ENCODE results near the gene SLC30A5.
"Not testable (repeated sequence)": the region's sequence is repeated elsewhere in the genome, so short reads cannot be mapped to it uniquely, and the experiment has no call there.

SLC30A5 gene

GRCh38 chr5:69075522-69076179 lies 18.2 kb upstream of the SLC30A5 start:
- Histone ChIP-seq H3K27ac (no peak overlapping the region), H3K4me2 (no peak overlapping the region), H4K20me1 (no peaks in the 10 kb centered on the region), H3K9me3 (replicated peaks in 1 of 11) (peaks cover 0 to 5% (median 0%) of the 10 kb centered on the region in 11 experiments; a peak in 1 of 22 replicates), H3K4me1 (no peaks in the 10 kb centered on the region), H3K9ac (no peak overlapping the region), H3K4me3 (no peak overlapping the region), H3K27me3 (no peaks in the 10 kb centered on the region), H3K36me3 (no peaks in the 10 kb centered on the region)
- no peak for TF ChIP-seq Cebpa-rat (IDR thresholded peaks at IDR 0.05)

DNA sequence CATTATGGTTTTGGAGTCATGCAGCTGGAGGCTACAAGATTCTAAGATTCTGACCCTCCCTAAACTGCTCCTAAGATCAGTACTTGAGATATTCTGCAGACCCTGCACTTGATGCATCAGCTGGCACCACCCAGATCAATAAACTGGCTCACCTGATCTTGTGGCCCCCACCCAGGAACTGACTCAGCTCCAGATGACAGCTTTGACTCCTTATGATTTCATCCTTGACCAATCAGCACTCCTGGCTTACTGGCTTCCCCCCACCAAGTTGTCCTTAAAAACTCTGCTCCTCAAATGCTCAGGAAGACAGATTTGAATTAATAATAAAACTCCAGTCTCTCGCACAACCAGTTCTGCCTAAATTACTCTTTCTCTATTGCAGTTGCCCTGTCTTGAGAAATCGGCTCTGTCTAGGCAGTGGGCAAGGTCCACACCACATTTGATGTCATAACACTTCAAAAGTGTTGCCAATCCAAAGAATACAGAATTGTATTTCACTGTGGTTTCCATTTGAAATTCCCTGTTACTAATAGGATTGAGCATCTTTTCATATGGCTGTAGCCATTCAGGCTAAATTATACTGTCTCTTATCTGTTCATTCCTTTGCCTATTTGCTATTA lies 14.8 kb upstream of the SLC30A5 start:
- TF ChIP-seq Cebpa-rat (IDR thresholded peaks at IDR 0.05), result no peak
- H3K9ac ChIP-seq, result no peak overlapping the region
- no peaks in the 10 kb centered on the region for H3K27me3 ChIP-seq
- H3K4me1 ChIP-seq, result no peaks in the 10 kb centered on the region
- H3K4me3 ChIP-seq, result no peak overlapping the region
- no peak overlapping the region for H3K4me2 ChIP-seq
- no peak overlapping the region for H3K27ac ChIP-seq
- peaks cover 0 to 5% (median 0%) of the 10 kb centered on the region in 11 experiments; a peak in 1 of 22 replicates for H3K9me3 ChIP-seq (replicated peaks in 1 of 11)
- H3K36me3 ChIP-seq, result no peaks in the 10 kb centered on the region
- H4K20me1 ChIP-seq, result no peaks in the 10 kb centered on the region

GRCh38 chr5:69079556-69079955 lies 14.3 kb upstream of the SLC30A5 start:
- no peak overlapping the region for H3K4me3 ChIP-seq
- peaks cover 0 to 5% (median 0%) of the 10 kb centered on the region in 11 experiments; a peak in 1 of 22 replicates for H3K9me3 ChIP-seq (replicated peaks in 1 of 11)
- no peaks in the 10 kb centered on the region for H3K4me1 ChIP-seq
- no peaks in the 10 kb centered on the region for H4K20me1 ChIP-seq
- no peaks in the 10 kb centered on the region for H3K36me3 ChIP-seq
- no peak overlapping the region for H3K9ac ChIP-seq
- no peaks in the 10 kb centered on the region for H3K27me3 ChIP-seq
- no peak overlapping the region for H3K4me2 ChIP-seq
- no peak overlapping the region for H3K27ac ChIP-seq
- no peak for TF ChIP-seq Cebpa-rat (IDR thresholded peaks at IDR 0.05)

- H3K27ac ChIP-seq, result no peak overlapping the region
- no peak for TF ChIP-seq Cebpa-rat (IDR thresholded peaks at IDR 0.05)
- H4K20me1 ChIP-seq, result no peaks in the 10 kb centered on the region
- H3K4me1 ChIP-seq, result no peaks in the 10 kb centered on the region
- H3K27me3 ChIP-seq, result no peaks in the 10 kb centered on the region
- H3K4me3 ChIP-seq, result no peak overlapping the region
- H3K36me3 ChIP-seq, result no peaks in the 10 kb centered on the region
- H3K9ac ChIP-seq, result no peak overlapping the region
- H3K4me2 ChIP-seq, result no peak overlapping the region
- H3K9me3 ChIP-seq (replicated peaks in 1 of 11), result peaks cover 0 to 8% (median 0%) of the 10 kb centered on the region in 11 experiments; a peak in 5 of 22 replicates
Measured at GRCh38 chr5:69083412-69083811, 10.4 kb upstream of the SLC30A5 start.

DNA sequence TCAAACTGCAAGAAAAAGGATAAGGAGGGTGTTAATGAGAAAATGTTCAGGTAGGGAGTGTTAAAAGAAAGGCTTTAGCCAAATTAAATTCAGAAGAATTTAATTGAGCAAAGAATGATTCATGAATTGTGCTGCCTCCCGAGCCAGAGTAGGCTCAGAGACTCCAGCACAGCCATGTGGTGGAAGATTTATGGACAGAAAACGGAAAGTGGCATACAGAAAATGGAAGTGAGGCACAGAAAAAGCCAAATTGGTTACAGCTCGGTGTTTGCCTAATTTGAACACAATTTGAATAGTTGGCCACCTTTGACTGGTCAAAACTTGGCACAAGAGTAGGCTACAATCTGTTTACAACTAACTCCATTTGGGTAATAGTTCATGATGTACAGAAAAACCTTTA lies 9.6 kb upstream of the SLC30A5 start:
- H3K27me3 ChIP-seq, result no peaks in the 10 kb centered on the region
- no peaks in the 10 kb centered on the region for H3K4me1 ChIP-seq
- no peaks in the 10 kb centered on the region for H3K36me3 ChIP-seq
- no peak overlapping the region for H3K9ac ChIP-seq
- no peak overlapping the region for H3K4me3 ChIP-seq
- H4K20me1 ChIP-seq, result no peaks in the 10 kb centered on the region
- H3K9me3 ChIP-seq (replicated peaks in 1 of 11), result peaks cover 0 to 8% (median 0%) of the 10 kb centered on the region in 11 experiments; a peak in 5 of 22 replicates
- no peak overlapping the region for H3K27ac ChIP-seq
- TF ChIP-seq Cebpa-rat (IDR thresholded peaks at IDR 0.05), result no peak
- no peak overlapping the region for H3K4me2 ChIP-seq

- Histone ChIP-seq H3K4me1 (no peaks in the 10 kb centered on the region), H3K9ac (no peak overlapping the region), H3K27me3 (no peaks in the 10 kb centered on the region), H4K20me1 (no peaks in the 10 kb centered on the region), H3K27ac (no peak overlapping the region), H3K36me3 (no peaks in the 10 kb centered on the region), H3K4me3 (no peak overlapping the region), H3K9me3 (replicated peaks in 1 of 11) (peaks cover 0 to 8% (median 0%) of the 10 kb centered on the region in 11 experiments; a peak in 5 of 22 replicates), H3K4me2 (no peak overlapping the region)
- no peak for TF ChIP-seq Cebpa-rat (IDR thresholded peaks at IDR 0.05)
Measured at GRCh38 chr5:69084903-69085302, 8.9 kb upstream of the SLC30A5 start.

GRCh38 chr5:69086206-69086605 lies 7.6 kb upstream of the SLC30A5 start:
- H3K9me3 ChIP-seq (replicated peaks in 1 of 11), result peaks cover 0 to 8% (median 0%) of the 10 kb centered on the region in 11 experiments; a peak in 5 of 22 replicates
- H3K27ac ChIP-seq, result no peak overlapping the region
- no peaks in the 10 kb centered on the region for H3K27me3 ChIP-seq
- H3K9ac ChIP-seq, result no peak overlapping the region
- H3K36me3 ChIP-seq, result no peaks in the 10 kb centered on the region
- no peak overlapping the region for H3K4me3 ChIP-seq
- no peak for TF ChIP-seq Cebpa-rat (IDR thresholded peaks at IDR 0.05)
- no peaks in the 10 kb centered on the region for H4K20me1 ChIP-seq
- H3K4me1 ChIP-seq, result no peaks in the 10 kb centered on the region
- no peak overlapping the region for H3K4me2 ChIP-seq

- not testable (repeated sequence) for H3K4me1 ChIP-seq; H3K4me2 ChIP-seq; H3K27me3 ChIP-seq; H4K20me1 ChIP-seq; H3K4me3 ChIP-seq; H3K27ac ChIP-seq; H3K9ac ChIP-seq; H3K36me3 ChIP-seq; H3K9me3 ChIP-seq (replicated peaks in 1 of 11)
Measured at GRCh38 chr5:69088006-69088405, 5.8 kb upstream of the SLC30A5 start.

- Histone ChIP-seq H3K9me3 (replicated peaks in 1 of 11) (peaks cover 0 to 8% (median 0%) of the 10 kb centered on the region in 11 experiments; a peak in 5 of 22 replicates), H3K9ac (no peak overlapping the region), H3K4me3 (no peak overlapping the region), H3K4me2 (no peak overlapping the region), H4K20me1 (peaks cover 0 to 6% (median 2%) of the 10 kb centered on the region in 11 experiments; a peak in 7 of 22 replicates), H3K27me3 (no peaks in the 10 kb centered on the region), H3K4me1 (peaks cover 3 to 8% (median 5%) of the 10 kb centered on the region in 10 experiments), H3K36me3 (peaks cover 0 to under 1% (median 0%) of the 10 kb centered on the region in 11 experiments; a peak in 3 of 22 replicates), H3K27ac (no peak overlapping the region)
- TF ChIP-seq Cebpa-rat (IDR thresholded peaks at IDR 0.05), result no peak
Measured at GRCh38 chr5:69090158-69090557, 3.7 kb upstream of the SLC30A5 start.
